HCT116 (cell line): ENCODE data around the gene TMEM186. TPM values are rescaled to one million over a fixed set of nuclear protein-coding genes. Genes with fewer than 3 reads are reported as not detected.

Experiments
- ATAC-seq: fragments of 200-7000 bp; cut with Tn5 transposase; 2 replicates; pipeline ENCODE4 v1.9.1; 2020; ENCODE audit warnings: mild to moderate bottlenecking, moderate library complexity
- BruUV-seq: library from RNA; stranded (reverse); fragments of 400-500 nt; replicated peaks from 2 replicates; lab custom pipeline; 2021; lab: Mats Ljungman, UMichigan
- CTCF ChIA-PET: fragments of 300-600 bp; sonication (Branson Sonifier 250); formaldehyde crosslinking; loops from one replicate; lab custom pipeline; 2021; ENCODE audit warnings: antibody characterized with exemption; lab: Charles Lee
- POLR2A ChIA-PET: fragments of 300-600, 350-600 bp; sonication (Branson Sonifier 250); formaldehyde crosslinking; loops from one replicate; lab custom pipeline; 2021; ENCODE audit warnings: antibody characterized with exemption; lab: Charles Lee
- RAD21 ChIA-PET, 2 experiments: fragments of 300-600 bp; sonication (Branson Sonifier 250); formaldehyde crosslinking; loops; one replicate each; lab custom pipeline; 2023; ENCODE audit warnings: low total read pairs in 2 of 2; ENCODE audit not compliant: uncharacterized antibody in 2 of 2, unreplicated experiment in 2 of 2, low non-redundant PET in 1 of 2; lab: Charles Lee
- DNase-seq: peaks from one replicate; pipeline ENCODE4 v3.0.0-alpha.2; 2010; ENCODE audit warnings: low read depth, low spot score
- H2AFZ ChIP-seq: fragments of 200-600 bp; shearing (Covaris generic), sonication (generic); 2 replicates; pipeline ENCODE4 v1.6.1; 2017; ENCODE audit warnings: low read depth, mixed run types, mixed read lengths, antibody characterized with exemption, low read length; ENCODE audit not compliant: poor library complexity, severe bottlenecking
- H3K27ac ChIP-seq: 2 replicates; pipeline ENCODE4 v1.5.1; 2012; ENCODE audit warnings: low read depth, low read length
- H3K27me3 ChIP-seq: fragments of 200-600 bp; sonication (generic); 2 replicates; pipeline ENCODE4 v1.6.1; 2016; ENCODE audit warnings: mixed run types, low read length, mixed read lengths; ENCODE audit not compliant: insufficient read depth
- H3K36me3 ChIP-seq, 2 experiments: fragments of 200-500 bp in 1 of 2; fragments of 200-600 bp in 1 of 2; sonication (Bioruptor generic) in 1 of 2; sonication (generic) in 1 of 2; 2 replicates each; pipeline versions ENCODE4 v1.5.1 to v1.6.1; 2014 to 2016; ENCODE audit warnings: low read length in 2 of 2, inconsistent platforms in 1 of 2, mixed read lengths in 1 of 2, mixed run types in 1 of 2; ENCODE audit not compliant: insufficient read depth in 2 of 2, control insufficient read depth in 1 of 2
- H3K4me1 ChIP-seq, 2 experiments: fragments of 200-600 bp in 1 of 2; sonication (generic) in 1 of 2; 2 replicates each; pipeline versions ENCODE4 v1.5.1 to v1.6.1; 2012 to 2017; ENCODE audit warnings: low read length in 2 of 2, inconsistent platforms in 1 of 2, mild to moderate bottlenecking in 1 of 2, mixed read lengths in 1 of 2, mixed run types in 1 of 2, moderate library complexity in 1 of 2; ENCODE audit not compliant: insufficient read depth in 2 of 2, control insufficient read depth in 1 of 2
- H3K4me2 ChIP-seq: fragments of 200-600 bp; sonication (generic); 2 replicates; pipeline ENCODE4 v1.6.1; 2017; ENCODE audit warnings: mixed run types, low read length, mixed read lengths
- H3K4me3 ChIP-seq, 2 experiments: fragments of 200-600 bp in 1 of 2; sonication (generic) in 1 of 2; replicated peaks in 1 of 2; 2 replicates each; pipeline ENCODE4 v1.5.1; 2011 to 2016; ENCODE audit warnings: low read length in 2 of 2, control low read depth in 1 of 2, low read depth in 1 of 2, mild to moderate bottlenecking in 1 of 2, mixed read lengths in 1 of 2, mixed run types in 1 of 2
- H3K79me2 ChIP-seq: fragments of 200-600 bp; sonication (generic); 2 replicates; pipeline ENCODE4 v1.6.1; 2017; ENCODE audit warnings: mild to moderate bottlenecking, mixed run types, low read length, moderate library complexity, mixed read lengths; ENCODE audit not compliant: insufficient read depth
- H3K9ac ChIP-seq: fragments of 200-600 bp; sonication (generic); 2 replicates; pipeline ENCODE4 v1.6.1; 2016; ENCODE audit warnings: low read length, mixed read lengths
- H3K9me2 ChIP-seq: fragments of 200-600 bp; sonication (generic), shearing (Covaris generic); 2 replicates; pipeline ENCODE4 v1.6.1; 2017; ENCODE audit warnings: mixed run types, mild to moderate bottlenecking, moderate library complexity; ENCODE audit not compliant: insufficient read depth
- H3K9me3 ChIP-seq, 2 experiments: fragments of 200-500 bp in 1 of 2; fragments of 200-600 bp in 1 of 2; sonication (Bioruptor generic) in 1 of 2; sonication (generic) in 1 of 2; 2 replicates each; pipeline ENCODE4 v1.6.1; 2014 to 2017; ENCODE audit warnings: low read length in 2 of 2, mixed read lengths in 2 of 2, inconsistent platforms in 1 of 2, low read depth in 1 of 2, mild to moderate bottlenecking in 1 of 2, mixed run types in 1 of 2, moderate library complexity in 1 of 2; ENCODE audit not compliant: control insufficient read depth in 1 of 2, insufficient read depth in 1 of 2
- H4K20me1 ChIP-seq: fragments of 200-600 bp; sonication (generic), shearing (Covaris generic); 2 replicates; pipeline ENCODE4 v1.6.1; 2017; ENCODE audit warnings: mixed run types, mild to moderate bottlenecking, moderate library complexity; ENCODE audit not compliant: insufficient read depth
- ATF3 ChIP-seq: IDR thresholded peaks from 2 replicates; pipeline ENCODE4 v1.6.1; 2012
- CBX3 ChIP-seq: IDR thresholded peaks from 2 replicates; pipeline ENCODE4 v1.6.1; 2012; ENCODE audit warnings: low read depth
- CEBPB ChIP-seq: IDR thresholded peaks from 2 replicates; pipeline ENCODE4 v1.6.1; 2012; ENCODE audit warnings: low read depth
- CTCF ChIP-seq, 3 experiments: fragments of 200-600 bp in 1 of 3; sonication (generic) in 1 of 3; IDR thresholded peaks in 2 of 3; conservative IDR thresholded peaks in 1 of 3; 2 replicates each; pipeline ENCODE4 v1.5.1; 2012 to 2017; ENCODE audit warnings: low read depth in 2 of 3, low read length in 2 of 3, antibody characterized with exemption in 1 of 3, borderline replicate concordance in 1 of 3, control low read depth in 1 of 3, mild to moderate bottlenecking in 1 of 3, mixed read lengths in 1 of 3, mixed run types in 1 of 3, moderate library complexity in 1 of 3; ENCODE audit not compliant: insufficient read depth in 1 of 3
- EGR1 ChIP-seq: IDR thresholded peaks from 2 replicates; pipeline ENCODE4 v1.6.1; 2012; ENCODE audit warnings: low read depth
- ELF1 ChIP-seq: IDR thresholded peaks from 2 replicates; pipeline ENCODE4 v1.6.1; 2012; ENCODE audit warnings: low read depth, borderline replicate concordance
- EZH2 ChIP-seq: fragments of 200-600 bp; sonication (generic); IDR thresholded peaks from 2 replicates; pipeline ENCODE4 v1.6.1; 2017; ENCODE audit warnings: antibody characterized with exemption, mixed run types
- EZH2phosphoT487 ChIP-seq: fragments of 200-600 bp; IDR thresholded peaks from 2 replicates; pipeline ENCODE4 v1.6.1; 2018; ENCODE audit warnings: antibody characterized with exemption, borderline replicate concordance
- FOSL1 ChIP-seq: IDR thresholded peaks from 2 replicates; pipeline ENCODE4 v1.6.1; 2012; ENCODE audit warnings: low read depth
- POLR2A ChIP-seq: IDR thresholded peaks from 2 replicates; pipeline ENCODE4 v1.7.0; 2011; ENCODE audit warnings: borderline replicate concordance; ENCODE audit not compliant: insufficient read depth, insufficient read length; ENCODE audit errors: extremely low read depth
- RAD21 ChIP-seq: IDR thresholded peaks from 2 replicates; pipeline ENCODE4 v1.6.1; 2012; ENCODE audit warnings: low read depth, mild to moderate bottlenecking
- REST ChIP-seq: IDR thresholded peaks from 2 replicates; pipeline ENCODE4 v1.6.1; 2012; ENCODE audit warnings: low read depth
- SIN3A ChIP-seq: IDR thresholded peaks from 2 replicates; pipeline ENCODE4 v1.6.1; 2012; ENCODE audit warnings: low read depth
- SP1 ChIP-seq: IDR thresholded peaks from 2 replicates; pipeline ENCODE4 v1.6.1; 2012; ENCODE audit warnings: low read depth
- SRF ChIP-seq: IDR thresholded peaks from 2 replicates; pipeline ENCODE4 v1.6.1; 2012; ENCODE audit warnings: low read depth
- TCF7L2 ChIP-seq: IDR thresholded peaks from 2 replicates; pipeline ENCODE4 v1.7.0; 2011; ENCODE audit warnings: borderline replicate concordance, inconsistent platforms; ENCODE audit not compliant: insufficient read depth, insufficient read length; ENCODE audit errors: extremely low read depth
- YY1 ChIP-seq: IDR thresholded peaks from 2 replicates; pipeline ENCODE4 v1.6.1; 2011; ENCODE audit warnings: low read length, low read depth, moderate library complexity, mild to moderate bottlenecking; ENCODE audit not compliant: insufficient replicate concordance; ENCODE audit errors: extremely low read depth
- ZBTB33 ChIP-seq: IDR thresholded peaks from 2 replicates; pipeline ENCODE4 v1.6.1; 2011; ENCODE audit warnings: mild to moderate bottlenecking, low read length, moderate library complexity; ENCODE audit not compliant: insufficient replicate concordance; ENCODE audit errors: extremely low read depth
- ZFX ChIP-seq: fragments of 450-650 bp; IDR thresholded peaks from 2 replicates; pipeline ENCODE4 v1.6.1; 2017
- ZNF274 ChIP-seq: fragments of 200-500 bp; sonication (Bioruptor generic); IDR thresholded peaks from 2 replicates; pipeline ENCODE4 v1.6.1; 2014; ENCODE audit warnings: mild to moderate bottlenecking, low read depth, low read length, inconsistent platforms
- intact Hi-C: fragments of 100-400 bp; cut with micrococcal nuclease; formaldehyde crosslinking; loops from 2 replicates; pipeline ENCODE4 v1.10.0; 2022
- total RNA-seq: library from RNA; stranded (reverse); gene quantifications from one replicate; pipeline ENCODE4 v1.2.1, GENCODE V29; 2021; ENCODE audit not compliant: unreplicated experiment

Gene TMEM186
- total RNA-seq, 1 experiment from 2014 or later: 14.0 TPM

- Histone ChIP-seq H3K9me3 (no peaks in the 10 kb centered on the region), H3K27ac (no peak overlapping the region), H3K36me3 (peaks cover 0 to 6% of the 10 kb centered on the region in 2 experiments; a peak in 1 of 4 replicates), H3K79me2 (peaks cover 51% of the 10 kb centered on the region), H3K4me2 (no peak overlapping the region), H3K4me1 (peaks cover 12 to 24% of the 10 kb centered on the region in 2 experiments), H3K9ac (no peak overlapping the region), H3K4me3 (no peak overlapping the region), H4K20me1 (no peaks in the 10 kb centered on the region), H3K9me2 (no peaks in the 10 kb centered on the region), H2AFZ (no peak overlapping the region), H3K27me3 (no peaks in the 10 kb centered on the region)
- ATAC-seq (no peak), DNase-seq (no peak)
- no TSS peak for BruUV-seq
- RAD21 ChIA-PET: no interaction called here
- POLR2A ChIA-PET: no interaction called here
- CTCF ChIA-PET: no interaction called here
- intact Hi-C loops: no loop called here
- TF ChIP-seq SP1 (no peak), TCF7L2 (no peak), REST (no peak), CEBPB (no peak), YY1 (no peak), EZH2phosphoT487 (no peak), ZNF274 (no peak), FOSL1 (no peak), ZBTB33 (no peak), SIN3A (no peak), ELF1 (no peak), SRF (no peak), CBX3 (no peak), ZFX (no peak), RAD21 (no peak), POLR2A (no peak), EZH2 (no peak), EGR1 (no peak), ATF3 (no peak), CTCF (IDR thresholded peaks at IDR 0.05 in 2 of 3, conservative IDR thresholded peaks at IDR 0.05 in 1 of 3; ENCODE audit: borderline replicate concordance in 1 of 3, insufficient read depth in 1 of 3, low read depth in 2 of 3, low read length in 2 of 3) (no peak)
These were observed 2.3 kb downstream of the TMEM186 start for GRCh38 chr16:8795091-8795490.
